CD14-positive monocyte (primary cell): Measurements from ENCODE around the gene APBA2. TPM values are rescaled to one million over a fixed set of nuclear protein-coding genes. Genes with fewer than 3 reads are reported as not detected.

Source experiments
- DNase-seq, 3 donors: peaks; one replicate each; pipeline ENCODE4 v3.0.0-alpha.2; 2011 to 2022
- H2AFZ ChIP-seq: 2 replicates; pipeline ENCODE4 v1.6.0; 2012; ENCODE audit warnings: mild to moderate bottlenecking, low read depth, low read length, inconsistent platforms; ENCODE audit not compliant: insufficient read depth, poor library complexity, severe bottlenecking
- H3K27ac ChIP-seq, 2 donors: 1 replicate in 1 of 2; 2 replicates in 1 of 2; pipeline ENCODE4 v1.5.1; 2012 to 2013; ENCODE audit warnings: low read length in 2 of 2, control low read depth in 1 of 2, inconsistent platforms in 1 of 2, low read depth in 1 of 2, mild to moderate bottlenecking in 1 of 2
- H3K27me3 ChIP-seq, 2 donors: one replicate each; pipeline versions ENCODE4 v1.6.0 to v1.6.1; 2011 to 2013; ENCODE audit warnings: low read length in 2 of 2; ENCODE audit not compliant: control insufficient read depth in 2 of 2, insufficient read depth in 2 of 2
- H3K36me3 ChIP-seq, 2 donors: replicated peaks in 1 of 2; 1 replicate in 1 of 2; 2 replicates in 1 of 2; pipeline versions ENCODE4 v1.5.1 to v1.6.1; 2012 to 2013; ENCODE audit warnings: low read length in 2 of 2, control low read depth in 1 of 2, inconsistent platforms in 1 of 2, mild to moderate bottlenecking in 1 of 2; ENCODE audit not compliant: insufficient read depth in 2 of 2, control insufficient read depth in 1 of 2
- H3K4me1 ChIP-seq, 2 donors: 1 replicate in 1 of 2; 2 replicates in 1 of 2; pipeline versions ENCODE4 v1.5.1 to v1.6.1; 2012 to 2013; ENCODE audit warnings: low read length in 2 of 2, control low read depth in 1 of 2, inconsistent platforms in 1 of 2, mild to moderate bottlenecking in 1 of 2, moderate library complexity in 1 of 2; ENCODE audit not compliant: insufficient read depth in 2 of 2, control insufficient read depth in 1 of 2
- H3K4me2 ChIP-seq: replicated peaks from 2 replicates; pipeline ENCODE3; 2012; ENCODE audit warnings: low read length, moderate library complexity, mild to moderate bottlenecking; ENCODE audit not compliant: poor library complexity, severe bottlenecking; ENCODE audit errors: extremely low read depth
- H3K4me3 ChIP-seq, 3 experiments: fragments of 200-600 bp in 1 of 3; sonication (generic) in 1 of 3; replicated peaks in 1 of 3; 1 replicate in 2 of 3; 2 replicates in 1 of 3; pipeline ENCODE4 v1.5.1; 2011 to 2013; ENCODE audit warnings: low read length in 3 of 3, mild to moderate bottlenecking in 3 of 3, control low read depth in 2 of 3, low read depth in 2 of 3, inconsistent platforms in 1 of 3, moderate library complexity in 1 of 3
- H3K79me2 ChIP-seq: 2 replicates; pipeline ENCODE4 v1.6.0; 2012; ENCODE audit warnings: mild to moderate bottlenecking, control low read depth, inconsistent platforms, low read length, moderate library complexity; ENCODE audit not compliant: insufficient read depth
- H3K9ac ChIP-seq: 2 replicates; pipeline ENCODE4 v1.6.0; 2017; ENCODE audit warnings: low read length, mild to moderate bottlenecking; ENCODE audit not compliant: insufficient read depth, poor library complexity, severe bottlenecking
- H3K9me3 ChIP-seq, 2 donors: replicated peaks in 1 of 2; 1 replicate in 1 of 2; 2 replicates in 1 of 2; pipeline versions ENCODE4 v1.5.1 to v1.6.1; 2012 to 2013; ENCODE audit warnings: low read length in 2 of 2, control low read depth in 1 of 2; ENCODE audit not compliant: control insufficient read depth in 1 of 2, insufficient read depth in 1 of 2
- H4K20me1 ChIP-seq: 2 replicates; pipeline ENCODE4 v1.6.0; 2012; ENCODE audit warnings: mild to moderate bottlenecking, low read length, control low read depth, moderate library complexity; ENCODE audit not compliant: insufficient read depth
- H3K27ac Mint-ChIP-seq, 7 donors: one replicate each; pipeline ENCODE4 v1.8.0; 2020; ENCODE audit warnings: mild to moderate bottlenecking in 7 of 7, mixed read lengths in 7 of 7, moderate library complexity in 6 of 7, inconsistent platforms in 2 of 7
- H3K27me3 Mint-ChIP-seq, 3 donors: one replicate each; pipeline ENCODE4 v1.8.0; 2021 to 2022; ENCODE audit warnings: low read depth in 3 of 3, mild to moderate bottlenecking in 3 of 3, mixed read lengths in 3 of 3, moderate library complexity in 3 of 3, inconsistent platforms in 1 of 3
- H3K36me3 Mint-ChIP-seq, 2 donors: one replicate each; pipeline ENCODE4 v1.8.0; 2020; ENCODE audit warnings: mixed read lengths in 2 of 2, inconsistent platforms in 1 of 2, mild to moderate bottlenecking in 1 of 2
- H3K4me1 Mint-ChIP-seq: one replicate; pipeline ENCODE4 v1.8.0; 2020; ENCODE audit warnings: mild to moderate bottlenecking, mixed read lengths
- H3K4me3 Mint-ChIP-seq, 2 donors: one replicate each; pipeline ENCODE4 v1.8.0; 2020; ENCODE audit warnings: mild to moderate bottlenecking in 2 of 2, mixed read lengths in 2 of 2, moderate library complexity in 1 of 2
- H3K9me3 Mint-ChIP-seq, 7 donors: one replicate each; pipeline ENCODE4 v1.8.0; 2020 to 2022; ENCODE audit warnings: mixed read lengths in 7 of 7, mild to moderate bottlenecking in 6 of 7, moderate library complexity in 6 of 7, inconsistent platforms in 2 of 7
- WGBS: methylation state at CpG from one replicate; pipeline ENCODE4 v1.1.5; 2013; ENCODE audit warnings: missing lambda C conversion rate; ENCODE audit not compliant: insufficient coverage; 5-methylcytosine and 5-hydroxymethylcytosine counted together
- intact Hi-C, 2 donors: fragments of 100-400 bp; cut with micrococcal nuclease; formaldehyde crosslinking; loops; one replicate each; pipeline versions ENCODE4 v1.15.0 to v1.15.1; 2023
- polyA plus RNA-seq, 3 donors: library from polyadenylated mRNA; depleted of rRNA in 1 of 3; unstranded in 2 of 3; stranded (reverse) in 1 of 3; fragments of 300-500 nt in 2 of 3; fragments of >200 nt in 1 of 3; fragmentation: Illumina TruSeq in 2 of 3; gene quantifications; 1 replicate in 2 of 3; 2 replicates in 1 of 3; pipeline ENCODE4 v1.2.3, GENCODE V29; 2012 to 2021
- TF ChIP-seq, protein P1 (sequence below): fragments of 200-600 bp; IDR thresholded peaks from one replicate; pipeline ENCODE4 v1.8.0; 2022; ENCODE audit warnings: antibody characterized with exemption, mild to moderate bottlenecking

Gene APBA2
- polyA plus RNA-seq, 3 donors: 0.30 TPM; not detected in 2

DNA sequence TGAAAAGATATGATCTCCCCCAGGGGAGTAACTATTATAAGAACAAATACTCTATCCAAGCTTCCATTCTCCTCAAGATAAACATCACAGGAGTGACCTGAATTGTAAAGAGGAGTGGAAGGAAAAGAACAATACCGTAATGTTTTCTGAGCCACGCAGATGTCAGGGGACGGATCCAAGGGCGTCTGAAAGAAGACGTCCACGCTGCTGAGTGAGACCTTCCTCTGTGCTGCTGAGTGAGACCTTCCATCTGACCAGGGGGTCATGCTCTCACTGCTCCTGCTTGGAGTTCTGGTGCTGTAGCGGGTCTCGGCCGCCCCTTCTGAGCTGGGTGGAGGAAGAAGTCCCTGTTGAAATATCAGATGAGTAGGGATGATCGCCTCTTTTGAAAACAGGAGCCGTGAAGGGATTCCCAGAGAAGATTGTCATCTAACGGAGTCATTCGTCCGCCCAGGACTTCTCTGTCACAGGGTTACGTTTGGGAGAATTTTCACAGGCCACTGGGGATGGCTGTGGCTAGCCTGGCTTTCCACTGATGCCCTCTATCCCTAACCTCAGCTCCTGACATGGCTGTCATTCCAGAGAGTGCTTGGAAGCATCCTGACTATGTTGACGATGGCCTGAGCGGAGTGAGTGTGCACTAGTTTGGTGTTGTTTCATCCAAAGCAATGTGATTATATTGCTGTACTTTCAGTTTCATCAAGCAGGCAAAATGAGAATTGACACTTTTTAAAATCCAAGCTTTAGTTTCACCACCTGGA is 184.9 kb downstream of the APBA2 start:
- 90% methylated on average over 10 of the region's 17 CpGs for WGBS
- TF ChIP-seq, protein P1, sequence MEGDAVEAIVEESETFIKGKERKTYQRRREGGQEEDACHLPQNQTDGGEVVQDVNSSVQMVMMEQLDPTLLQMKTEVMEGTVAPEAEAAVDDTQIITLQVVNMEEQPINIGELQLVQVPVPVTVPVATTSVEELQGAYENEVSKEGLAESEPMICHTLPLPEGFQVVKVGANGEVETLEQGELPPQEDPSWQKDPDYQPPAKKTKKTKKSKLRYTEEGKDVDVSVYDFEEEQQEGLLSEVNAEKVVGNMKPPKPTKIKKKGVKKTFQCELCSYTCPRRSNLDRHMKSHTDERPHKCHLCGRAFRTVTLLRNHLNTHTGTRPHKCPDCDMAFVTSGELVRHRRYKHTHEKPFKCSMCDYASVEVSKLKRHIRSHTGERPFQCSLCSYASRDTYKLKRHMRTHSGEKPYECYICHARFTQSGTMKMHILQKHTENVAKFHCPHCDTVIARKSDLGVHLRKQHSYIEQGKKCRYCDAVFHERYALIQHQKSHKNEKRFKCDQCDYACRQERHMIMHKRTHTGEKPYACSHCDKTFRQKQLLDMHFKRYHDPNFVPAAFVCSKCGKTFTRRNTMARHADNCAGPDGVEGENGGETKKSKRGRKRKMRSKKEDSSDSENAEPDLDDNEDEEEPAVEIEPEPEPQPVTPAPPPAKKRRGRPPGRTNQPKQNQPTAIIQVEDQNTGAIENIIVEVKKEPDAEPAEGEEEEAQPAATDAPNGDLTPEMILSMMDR: no peak
- no peaks in the 10 kb centered on the region for H3K4me1 Mint-ChIP-seq
- Histone ChIP-seq H3K79me2 (no peaks in the 10 kb centered on the region), H4K20me1 (no peaks in the 10 kb centered on the region), H3K9ac (no peak overlapping the region), H3K4me2 (no peak overlapping the region), H3K4me3 (no peak overlapping the region), H2AFZ (no peak overlapping the region), H3K36me3 (no peaks in the 10 kb centered on the region), H3K9me3 (peaks cover 0 to 3% of the 10 kb centered on the region in 2 donors), H3K4me1 (no peaks in the 10 kb centered on the region), H3K27me3 (no peaks in the 10 kb centered on the region), H3K27ac (no peak overlapping the region)
- no peaks in the 10 kb centered on the region for H3K36me3 Mint-ChIP-seq
- DNase-seq: no peak
- no peak overlapping the region for H3K4me3 Mint-ChIP-seq
- peaks cover 0 to 6% (median 4%) of the 10 kb centered on the region in 7 donors for H3K9me3 Mint-ChIP-seq
- H3K27ac Mint-ChIP-seq: no peak overlapping the region
- peaks cover 0 to 9% (median 2%) of the 10 kb centered on the region in 3 donors for H3K27me3 Mint-ChIP-seq
- intact Hi-C loops: no loop called here

DNA sequence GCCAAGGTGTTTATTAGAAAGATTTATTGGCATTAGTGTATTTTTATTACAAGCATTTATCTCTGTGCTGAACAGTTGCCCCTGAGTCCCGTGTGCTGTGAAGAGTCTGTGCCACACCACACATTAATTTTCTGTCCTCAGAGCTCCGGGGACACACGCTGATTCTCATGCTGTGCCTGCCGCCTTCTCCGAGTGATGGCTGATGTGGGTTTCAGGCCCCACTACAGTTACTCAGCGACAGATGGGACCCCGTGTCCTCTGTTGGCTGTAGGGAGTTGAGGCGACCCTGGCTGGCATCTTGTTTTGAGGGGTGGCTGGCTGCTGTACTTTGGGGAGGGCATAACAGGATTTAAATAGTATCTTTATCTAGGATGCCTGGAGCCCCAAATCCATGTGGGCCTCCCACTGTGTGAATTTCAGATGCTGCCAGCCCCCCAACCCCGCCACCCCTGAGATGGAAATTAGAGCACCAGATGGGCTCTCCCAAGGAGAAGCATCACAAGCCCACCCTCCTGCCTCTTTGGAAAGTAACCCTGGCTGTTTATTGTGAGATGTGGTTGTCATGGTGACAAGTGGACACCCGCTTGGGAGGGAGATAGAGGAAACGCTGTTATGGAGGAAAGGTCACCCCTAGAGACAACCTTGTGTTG is 185.6 kb downstream of the APBA2 start:
- H2AFZ ChIP-seq: no peak overlapping the region
- H3K4me3 ChIP-seq: no peak overlapping the region
- H3K36me3 ChIP-seq: no peaks in the 10 kb centered on the region
- H3K4me2 ChIP-seq: no peak overlapping the region
- H3K27me3 Mint-ChIP-seq: peaks cover 0 to 7% (median 2%) of the 10 kb centered on the region in 3 donors
- intact Hi-C loops: no loop called here
- H3K36me3 Mint-ChIP-seq: no peaks in the 10 kb centered on the region
- no peaks in the 10 kb centered on the region for H3K4me1 Mint-ChIP-seq
- H3K27ac Mint-ChIP-seq: no peak overlapping the region
- H3K9me3 Mint-ChIP-seq: peaks cover 0 to 6% (median 4%) of the 10 kb centered on the region in 7 donors
- WGBS: 94% methylated on average over 8 of the region's 11 CpGs
- no peak for DNase-seq
- no peak overlapping the region for H3K27ac ChIP-seq
- H3K79me2 ChIP-seq: no peaks in the 10 kb centered on the region
- H3K4me1 ChIP-seq: no peaks in the 10 kb centered on the region
- TF ChIP-seq, protein P1: no peak
- H4K20me1 ChIP-seq: no peaks in the 10 kb centered on the region
- H3K9me3 ChIP-seq: peaks cover 0 to 3% of the 10 kb centered on the region in 2 donors
- H3K9ac ChIP-seq: no peak overlapping the region
- H3K27me3 ChIP-seq: no peaks in the 10 kb centered on the region
- no peak overlapping the region for H3K4me3 Mint-ChIP-seq
